ENCODE measurements around the gene TCEANC.

DNA sequence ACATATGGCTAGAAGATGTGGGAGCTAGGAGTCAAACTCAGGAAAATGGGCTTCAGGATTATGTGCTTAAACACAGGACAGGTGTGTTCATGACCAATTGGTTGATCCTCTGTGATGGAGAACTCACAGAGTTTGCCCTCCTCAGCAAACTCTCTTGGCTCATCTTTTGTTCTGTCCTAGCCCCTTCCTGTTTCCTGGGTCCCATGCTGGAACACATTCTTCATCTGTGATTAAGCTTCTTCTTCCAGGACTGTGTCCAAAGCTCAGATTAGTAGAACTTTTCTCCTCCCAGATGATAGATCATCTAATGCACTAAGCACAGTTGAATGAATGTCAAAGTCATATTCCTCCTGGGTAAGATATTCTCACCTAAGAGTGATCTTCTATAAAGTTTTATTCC is 38.8 kb upstream of the TCEANC start:
- TF ChIP-seq, protein P1, sequence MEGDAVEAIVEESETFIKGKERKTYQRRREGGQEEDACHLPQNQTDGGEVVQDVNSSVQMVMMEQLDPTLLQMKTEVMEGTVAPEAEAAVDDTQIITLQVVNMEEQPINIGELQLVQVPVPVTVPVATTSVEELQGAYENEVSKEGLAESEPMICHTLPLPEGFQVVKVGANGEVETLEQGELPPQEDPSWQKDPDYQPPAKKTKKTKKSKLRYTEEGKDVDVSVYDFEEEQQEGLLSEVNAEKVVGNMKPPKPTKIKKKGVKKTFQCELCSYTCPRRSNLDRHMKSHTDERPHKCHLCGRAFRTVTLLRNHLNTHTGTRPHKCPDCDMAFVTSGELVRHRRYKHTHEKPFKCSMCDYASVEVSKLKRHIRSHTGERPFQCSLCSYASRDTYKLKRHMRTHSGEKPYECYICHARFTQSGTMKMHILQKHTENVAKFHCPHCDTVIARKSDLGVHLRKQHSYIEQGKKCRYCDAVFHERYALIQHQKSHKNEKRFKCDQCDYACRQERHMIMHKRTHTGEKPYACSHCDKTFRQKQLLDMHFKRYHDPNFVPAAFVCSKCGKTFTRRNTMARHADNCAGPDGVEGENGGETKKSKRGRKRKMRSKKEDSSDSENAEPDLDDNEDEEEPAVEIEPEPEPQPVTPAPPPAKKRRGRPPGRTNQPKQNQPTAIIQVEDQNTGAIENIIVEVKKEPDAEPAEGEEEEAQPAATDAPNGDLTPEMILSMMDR (conservative IDR thresholded peaks at IDR 0.05 in 1 of 2, IDR thresholded peaks at IDR 0.05 in 1 of 2; ENCODE audit: low read depth in 1 of 2, low read length in 2 of 2), result no peak
- no peak for TF ChIP-seq EZH2 (IDR thresholded peaks at IDR 0.05; ENCODE audit: low read length, missing control alignments)

Data from fibroblast of lung (primary cell).